Skeletal muscle tissue (tissue), 4 donors: ENCODE results near the gene F2. TPM values are rescaled to one million over a fixed set of nuclear protein-coding genes. Genes with fewer than 3 reads are reported as not detected.

Source experiments
- H3K27ac ChIP-seq: one replicate; pipeline ENCODE4 v1.7.0; 2013; ENCODE audit warnings: mild to moderate bottlenecking, low read depth, low read length, inconsistent platforms
- H3K27me3 ChIP-seq, 3 donors: one replicate each; pipeline ENCODE4 v1.7.0; 2013; ENCODE audit warnings: low read length in 3 of 3; ENCODE audit not compliant: control insufficient read depth in 3 of 3, insufficient read depth in 3 of 3
- H3K36me3 ChIP-seq, 3 donors: one replicate each; pipeline ENCODE4 v1.7.0; 2013; ENCODE audit warnings: low read length in 3 of 3; ENCODE audit not compliant: control insufficient read depth in 3 of 3, insufficient read depth in 3 of 3
- H3K4me1 ChIP-seq, 3 donors: one replicate each; pipeline ENCODE4 v1.7.0; 2013; ENCODE audit warnings: low read length in 3 of 3, mild to moderate bottlenecking in 3 of 3; ENCODE audit not compliant: control insufficient read depth in 3 of 3, insufficient read depth in 3 of 3
- H3K4me3 ChIP-seq, 3 donors: one replicate each; pipeline ENCODE4 v1.7.0; 2013; ENCODE audit warnings: low read length in 3 of 3
- H3K9ac ChIP-seq, 3 donors: one replicate each; pipeline ENCODE4 v1.7.0; 2013; ENCODE audit warnings: low read length in 3 of 3, mild to moderate bottlenecking in 3 of 3, moderate library complexity in 2 of 3, low read depth in 1 of 3
- H3K9me3 ChIP-seq, 3 donors: one replicate each; pipeline ENCODE4 v1.7.0; 2013; ENCODE audit warnings: low read length in 3 of 3; ENCODE audit not compliant: control insufficient read depth in 3 of 3
- total RNA-seq: library from RNA; depleted of rRNA; stranded (reverse); fragments of >200 nt; gene quantifications from one replicate; pipeline ENCODE4 v1.2.3, GENCODE V29; 2014
- donor health status: Osteomylitis.

The F2 gene
- total RNA-seq, 1 donor from 2014 or later: 0.52 TPM

DNA sequence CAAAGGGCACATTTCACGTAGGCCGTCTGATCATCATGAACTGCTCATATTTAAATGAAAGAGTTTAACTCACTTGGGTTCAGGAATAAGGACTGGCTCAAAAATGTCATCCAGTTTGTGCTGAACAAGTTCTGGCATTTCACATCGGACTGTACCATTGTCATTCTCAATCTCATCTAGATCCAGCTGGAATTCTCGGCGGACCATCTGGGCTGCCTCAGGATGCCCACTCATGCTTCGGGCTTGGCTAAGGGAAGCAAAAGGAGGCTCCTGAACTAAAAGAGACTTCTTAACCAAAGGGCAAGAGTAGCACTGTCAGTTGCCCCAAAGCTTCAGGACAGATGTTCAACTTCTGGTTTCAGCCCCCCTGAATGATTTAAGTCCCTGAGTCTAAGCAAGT is 40.2 kb downstream of the F2 start:
- H3K4me1 ChIP-seq: peaks cover 0 to 5% (median 0%) of the 10 kb centered on the region in 3 donors
- peaks cover 30 to 72% (median 67%) of the 10 kb centered on the region in 3 donors for H3K36me3 ChIP-seq
- no peaks in the 10 kb centered on the region for H3K27me3 ChIP-seq
- H3K9ac ChIP-seq: no peak overlapping the region
- H3K27ac ChIP-seq: no peak overlapping the region
- no peaks in the 10 kb centered on the region for H3K9me3 ChIP-seq
- no peak overlapping the region for H3K4me3 ChIP-seq

DNA sequence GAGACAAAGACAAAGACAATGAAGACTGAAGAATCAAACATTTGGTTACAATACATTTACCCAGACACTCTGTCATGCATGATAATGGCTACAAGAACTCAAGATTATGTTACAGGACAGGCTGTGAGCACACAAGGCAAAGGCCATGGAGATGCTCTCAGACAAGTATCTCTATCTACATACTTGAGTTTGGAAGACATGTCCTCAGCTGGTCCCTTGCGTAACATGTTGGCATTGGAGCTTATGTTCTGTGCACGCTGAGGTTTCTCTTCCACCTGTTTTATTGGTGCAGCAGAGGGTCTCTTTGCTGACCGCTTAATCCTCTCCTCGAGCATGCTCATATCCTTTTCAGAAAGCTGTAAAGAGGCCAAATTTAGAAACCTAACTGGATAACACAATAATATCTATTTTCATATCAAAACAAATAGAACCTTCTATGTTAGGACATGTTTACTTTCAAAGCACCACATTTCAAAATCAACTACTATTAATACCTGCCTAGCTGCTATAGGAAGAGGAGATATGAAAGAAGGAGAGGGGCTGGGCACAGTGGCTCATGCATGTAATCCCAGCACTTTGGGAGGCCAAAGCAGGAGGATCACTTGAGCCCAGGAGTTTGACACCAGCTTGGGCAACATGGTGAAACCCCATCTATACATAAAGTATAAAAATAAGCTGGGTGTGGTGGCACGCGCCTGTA is 41.6 kb downstream of the F2 start:
- peaks cover 27 to 70% (median 66%) of the 10 kb centered on the region in 3 donors for H3K36me3 ChIP-seq

DNA sequence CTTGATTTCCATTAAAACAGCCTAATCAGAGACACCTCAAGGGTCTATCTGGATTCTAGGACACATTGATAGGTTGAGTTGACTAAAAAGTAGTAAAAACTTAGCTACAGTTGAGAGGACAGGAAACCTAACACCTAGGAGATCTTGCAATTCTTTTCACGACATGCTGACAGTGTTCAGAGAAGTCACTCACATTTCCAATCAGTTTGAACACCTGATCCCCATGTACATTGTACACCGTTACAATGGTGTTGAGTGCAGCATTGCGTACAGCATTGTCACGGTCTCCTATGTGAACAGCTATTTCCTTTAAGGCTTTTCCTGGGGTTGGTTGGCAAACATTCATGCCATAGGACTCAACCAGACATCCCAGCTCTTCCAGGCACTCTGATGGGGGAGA is 42.8 kb downstream of the F2 start:
- H3K27ac ChIP-seq: no peak overlapping the region
- no peaks in the 10 kb centered on the region for H3K27me3 ChIP-seq
- H3K4me3 ChIP-seq: no peak overlapping the region
- H3K36me3 ChIP-seq: peaks cover 27 to 66% (median 61%) of the 10 kb centered on the region in 3 donors
- H3K4me1 ChIP-seq: peaks cover 0 to 5% (median 0%) of the 10 kb centered on the region in 3 donors
- H3K9ac ChIP-seq: no peak overlapping the region
- H3K9me3 ChIP-seq: no peaks in the 10 kb centered on the region

More for the DNA sequence above, 41.6 kb downstream of the F2 start:
- Histone ChIP-seq H3K4me3 (no peak overlapping the region), H3K9ac (no peak overlapping the region), H3K27ac (no peak overlapping the region), H3K27me3 (no peaks in the 10 kb centered on the region), H3K9me3 (no peaks in the 10 kb centered on the region), H3K4me1 (peaks cover 0 to 5% (median 0%) of the 10 kb centered on the region in 3 donors)

DNA sequence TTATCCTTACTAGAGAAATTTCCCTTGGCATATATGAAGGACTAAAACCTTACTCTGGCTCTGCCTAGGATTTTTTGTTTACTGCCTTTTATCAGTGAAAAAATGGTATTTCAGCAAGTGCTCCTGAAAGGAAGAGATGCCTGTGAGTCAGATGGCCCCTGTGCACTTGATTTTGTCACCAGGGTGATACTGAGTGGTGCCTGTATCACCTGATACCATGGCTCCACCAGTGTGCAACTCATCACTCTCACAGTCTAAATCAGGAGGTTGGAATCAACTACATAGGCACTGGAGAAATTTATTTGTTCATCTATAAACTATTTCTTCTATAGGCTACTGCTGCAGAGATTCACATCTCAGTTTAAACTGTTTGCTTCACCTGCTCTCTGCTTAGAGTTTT is 43.2 kb downstream of the F2 start:
- Histone ChIP-seq H3K36me3 (peaks cover 27 to 66% (median 61%) of the 10 kb centered on the region in 3 donors), H3K9me3 (no peaks in the 10 kb centered on the region), H3K27ac (no peak overlapping the region), H3K9ac (no peak overlapping the region), H3K4me3 (no peak overlapping the region), H3K27me3 (no peaks in the 10 kb centered on the region), H3K4me1 (peaks cover 0 to 5% (median 0%) of the 10 kb centered on the region in 3 donors)

DNA sequence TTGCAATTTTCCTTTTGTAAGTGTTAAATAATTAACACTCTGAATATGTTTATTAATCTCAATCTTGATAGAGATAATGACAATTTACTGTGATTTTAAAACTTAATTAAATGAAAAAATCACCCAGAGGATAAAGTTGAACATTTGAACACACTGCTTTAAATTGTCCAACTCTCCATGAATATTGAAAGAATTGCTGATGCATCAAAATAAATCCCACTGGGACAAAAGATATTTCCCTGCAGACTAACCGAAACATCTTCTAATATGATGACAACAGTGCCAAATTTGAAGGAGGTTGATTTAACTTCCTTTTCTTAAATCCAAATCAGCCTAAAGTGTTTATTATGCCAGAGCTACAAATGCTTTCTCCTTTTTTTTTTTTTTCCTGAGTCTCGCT is 47.6 kb downstream of the F2 start:
- H3K4me1 ChIP-seq: peaks cover 0 to 5% (median 0%) of the 10 kb centered on the region in 3 donors
- no peaks in the 10 kb centered on the region for H3K27me3 ChIP-seq
- H3K9me3 ChIP-seq: no peaks in the 10 kb centered on the region
- no peak overlapping the region for H3K27ac ChIP-seq
- H3K36me3 ChIP-seq: peaks cover 33 to 65% (median 54%) of the 10 kb centered on the region in 3 donors
- H3K4me3 ChIP-seq: no peak overlapping the region
- no peak overlapping the region for H3K9ac ChIP-seq

DNA sequence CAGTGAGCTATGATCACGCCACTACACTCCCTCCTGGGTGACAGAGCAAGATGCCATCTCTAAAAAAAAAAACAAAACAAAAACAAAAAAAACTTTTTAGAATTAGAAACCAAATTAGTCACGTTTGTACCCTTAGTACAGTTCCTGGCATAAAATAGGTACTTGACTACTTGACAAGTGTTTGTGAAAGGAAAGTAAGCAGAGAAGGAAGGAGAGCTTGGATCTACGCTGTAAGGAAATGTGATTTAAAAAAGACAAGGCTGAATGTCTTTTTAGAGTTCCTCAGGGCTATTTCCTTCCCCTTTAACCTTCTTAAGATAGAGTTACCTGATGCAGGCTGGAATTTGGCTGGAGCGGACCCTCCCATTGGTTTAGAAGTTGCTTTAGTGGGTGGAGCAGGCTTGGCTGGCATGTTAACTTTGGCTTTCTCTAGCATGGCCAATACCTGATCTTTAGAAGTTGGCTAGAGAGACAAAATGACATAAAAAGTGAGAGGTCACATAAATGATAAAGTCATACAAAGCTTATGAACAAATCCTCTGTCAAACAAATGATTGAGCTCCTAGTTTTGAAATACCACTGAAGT is 50.7 kb downstream of the F2 start:
- no peak overlapping the region for H3K9ac ChIP-seq
- peaks cover 27 to 37% (median 31%) of the 10 kb centered on the region in 3 donors for H3K36me3 ChIP-seq
- H3K27me3 ChIP-seq: no peaks in the 10 kb centered on the region

DNA sequence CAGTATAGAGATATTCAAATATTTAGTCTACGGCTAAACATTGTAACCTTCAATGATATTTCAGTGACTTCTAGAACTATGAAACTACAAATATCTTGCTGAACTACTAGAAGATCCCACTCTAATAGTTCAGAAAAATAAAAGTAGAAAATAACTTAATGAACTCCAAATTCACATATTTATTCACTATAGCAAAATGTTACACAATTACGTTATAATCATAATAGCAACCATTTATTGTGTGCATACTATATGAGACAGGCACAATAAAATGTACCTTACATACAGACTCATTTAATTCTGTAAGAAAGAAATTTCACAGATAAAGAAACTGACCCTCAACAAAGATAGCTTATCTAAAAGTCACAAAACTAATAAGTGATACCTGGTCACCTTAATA is 57.9 kb downstream of the F2 start:
- no peaks in the 10 kb centered on the region for H3K4me1 ChIP-seq
- H3K27ac ChIP-seq: no peak overlapping the region
- H3K4me3 ChIP-seq: no peak overlapping the region
- H3K27me3 ChIP-seq: no peaks in the 10 kb centered on the region
- no peak overlapping the region for H3K9ac ChIP-seq
- peaks cover 20 to 60% (median 37%) of the 10 kb centered on the region in 3 donors for H3K36me3 ChIP-seq
- H3K9me3 ChIP-seq: no peaks in the 10 kb centered on the region

More for the DNA sequence above, 50.7 kb downstream of the F2 start:
- H3K4me3 ChIP-seq: no peak overlapping the region
- no peak overlapping the region for H3K27ac ChIP-seq
- H3K9me3 ChIP-seq: no peaks in the 10 kb centered on the region
- no peaks in the 10 kb centered on the region for H3K4me1 ChIP-seq

DNA sequence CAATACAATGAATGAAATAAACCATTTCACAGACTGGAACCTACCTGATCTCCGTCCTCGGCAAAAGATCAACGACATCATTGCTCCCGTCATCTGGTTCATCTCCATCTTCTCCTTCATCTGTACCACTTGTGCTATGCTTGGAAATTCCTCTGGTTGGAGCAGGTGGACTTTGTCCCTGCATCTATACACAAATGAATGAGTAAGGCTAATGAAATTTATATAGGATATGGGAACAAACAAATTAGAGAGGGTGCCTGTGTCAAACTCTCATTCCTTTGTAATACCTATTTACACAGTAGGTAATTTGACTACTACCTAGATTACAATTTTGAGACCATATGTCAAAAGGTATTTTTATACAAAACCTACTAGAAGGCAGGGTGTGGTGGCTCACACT is 59.4 kb downstream of the F2 start:
- no peaks in the 10 kb centered on the region for H3K9me3 ChIP-seq
- H3K4me1 ChIP-seq: no peaks in the 10 kb centered on the region
- H3K4me3 ChIP-seq: no peak overlapping the region
- H3K27ac ChIP-seq: no peak overlapping the region
- no peaks in the 10 kb centered on the region for H3K27me3 ChIP-seq
- peaks cover 20 to 67% (median 39%) of the 10 kb centered on the region in 3 donors for H3K36me3 ChIP-seq
- H3K9ac ChIP-seq: no peak overlapping the region
